Measurements from ENCODE around the gene TGM2. TPM values are rescaled to one million over a fixed set of nuclear protein-coding genes. Genes with fewer than 3 reads are reported as not detected.

Gene TGM2
- total RNA-seq, 1 experiment from 2014 or later, result 2.3 TPM

- DNase-seq (ENCODE audit: extremely low read depth, low read depth), result no peak
Observed at GRCh38 chr20:38162878-38163875, 1.9 kb downstream of the TGM2 start.

GRCh38 chr20:38162149-38162548 is 2.9 kb downstream of the TGM2 start:
- DNase-seq (ENCODE audit: extremely low read depth, low read depth), result no peak

GRCh38 chr20:38161412-38161774 is 3.7 kb downstream of the TGM2 start:
- DNase-seq (ENCODE audit: extremely low read depth, low read depth), result no peak

- DNase-seq (ENCODE audit: extremely low read depth, low read depth), result no peak
Observed at GRCh38 chr20:38159957-38160756, 4.9 kb downstream of the TGM2 start.

GRCh38 chr20:38159566-38159956 is 5.5 kb downstream of the TGM2 start:
- DNase-seq (ENCODE audit: extremely low read depth, low read depth), result no peak

GRCh38 chr20:38158701-38159351 is 6.2 kb downstream of the TGM2 start:
- no peak for DNase-seq (ENCODE audit: extremely low read depth, low read depth)

GRCh38 chr20:38157635-38158495 is 7.2 kb downstream of the TGM2 start:
- DNase-seq (ENCODE audit: extremely low read depth, low read depth), result no peak

- DNase-seq (ENCODE audit: extremely low read depth, low read depth), result no peak
Observed at GRCh38 chr20:38156888-38157634, 8.0 kb downstream of the TGM2 start.

- DNase-seq (ENCODE audit: extremely low read depth, low read depth), result no peak
Observed at GRCh38 chr20:38156280-38156679, 8.8 kb downstream of the TGM2 start.

- no peak for DNase-seq (ENCODE audit: extremely low read depth, low read depth)
Observed at GRCh38 chr20:38155811-38156210, 9.3 kb downstream of the TGM2 start.

GRCh38 chr20:38153401-38153800 is 11.7 kb downstream of the TGM2 start:
- no peak for DNase-seq (ENCODE audit: extremely low read depth, low read depth)

- DNase-seq (ENCODE audit: extremely low read depth, low read depth), result no peak
Observed at GRCh38 chr20:38152621-38153221, 12.3 kb downstream of the TGM2 start.

- DNase-seq (ENCODE audit: extremely low read depth, low read depth), result no peak
Observed at GRCh38 chr20:38152175-38152620, 12.9 kb downstream of the TGM2 start.

- DNase-seq (ENCODE audit: extremely low read depth, low read depth), result no peak
Observed at GRCh38 chr20:38151455-38151854, 13.6 kb downstream of the TGM2 start.

GRCh38 chr20:38150335-38151170 is 14.5 kb downstream of the TGM2 start:
- no peak for DNase-seq (ENCODE audit: extremely low read depth, low read depth)

- DNase-seq (ENCODE audit: extremely low read depth, low read depth), result no peak
Observed at GRCh38 chr20:38148328-38149102, 16.6 kb downstream of the TGM2 start.

GRCh38 chr20:38147751-38148150 is 17.3 kb downstream of the TGM2 start:
- no peak for DNase-seq (ENCODE audit: extremely low read depth, low read depth)
